IPS-15b (cell line): Measurements from ENCODE around the gene GRIK4.

Experiments
- H3K27me3 ChIP-seq: one replicate; pipeline ENCODE4 v1.6.1; 2013; ENCODE audit warnings: low read length; ENCODE audit not compliant: control insufficient read depth, insufficient read depth
- H3K36me3 ChIP-seq: one replicate; pipeline ENCODE4 v1.6.1; 2013; ENCODE audit warnings: low read length; ENCODE audit not compliant: control insufficient read depth, insufficient read depth
- H3K4me1 ChIP-seq: one replicate; pipeline ENCODE4 v1.6.1; 2013; ENCODE audit warnings: mild to moderate bottlenecking, low read length; ENCODE audit not compliant: control insufficient read depth, insufficient read depth
- H3K4me3 ChIP-seq: one replicate; pipeline ENCODE4 v1.5.1; 2013; ENCODE audit warnings: low read depth, low read length
- H3K9ac ChIP-seq: one replicate; pipeline ENCODE4 v1.6.1; 2013; ENCODE audit warnings: low read depth, mild to moderate bottlenecking, low read length
- H3K9me3 ChIP-seq: one replicate; pipeline ENCODE4 v1.6.1; 2013; ENCODE audit warnings: mild to moderate bottlenecking, low read length; ENCODE audit not compliant: control insufficient read depth, insufficient read depth

The GRIK4 gene

DNA sequence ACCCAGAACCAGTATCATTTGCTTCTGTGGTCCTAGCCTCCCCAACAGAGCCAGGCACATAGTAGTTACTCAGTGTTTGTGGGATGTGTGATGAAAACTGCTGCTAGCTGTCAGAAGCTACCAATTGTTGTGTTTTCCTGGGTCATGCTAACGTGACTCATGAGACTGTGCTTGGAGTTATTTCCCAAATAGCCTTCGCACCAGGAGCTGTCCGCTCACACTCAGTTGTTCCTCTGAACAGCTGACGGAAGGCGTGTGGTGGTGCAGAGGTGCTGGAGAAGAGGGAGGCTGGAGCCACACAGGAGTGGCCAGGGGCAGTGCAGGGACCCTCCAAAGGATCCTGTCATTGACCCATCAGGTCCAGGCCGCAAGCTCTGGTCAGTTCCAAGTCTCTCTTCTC is 458.4 kb downstream of the GRIK4 start:
- Histone ChIP-seq H3K4me3 (no peak overlapping the region), H3K4me1 (no peaks in the 10 kb centered on the region), H3K9me3 (no peaks in the 10 kb centered on the region), H3K27me3 (no peaks in the 10 kb centered on the region), H3K36me3 (no peaks in the 10 kb centered on the region), H3K9ac (no peak overlapping the region)

DNA sequence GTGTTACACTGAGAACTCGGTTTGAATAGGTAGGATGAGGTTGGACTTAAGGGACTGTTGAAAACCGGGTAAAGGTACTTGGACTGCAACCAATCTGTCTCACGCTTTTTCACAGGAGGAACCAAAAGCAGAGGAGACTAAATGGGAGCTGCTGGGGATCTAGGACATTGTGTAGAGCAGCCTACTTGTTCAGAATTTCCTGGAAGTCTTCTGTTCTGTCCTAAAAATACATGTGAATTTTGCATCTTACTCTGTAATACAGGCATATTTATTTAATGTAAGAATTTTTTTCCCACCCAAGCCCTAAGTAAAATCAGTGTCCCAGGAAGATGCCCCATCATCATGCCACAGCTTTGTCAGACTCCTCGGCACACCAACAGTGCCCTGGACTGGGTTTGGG is 460.3 kb downstream of the GRIK4 start:
- Histone ChIP-seq H3K9ac (no peak overlapping the region), H3K4me1 (no peaks in the 10 kb centered on the region), H3K36me3 (no peaks in the 10 kb centered on the region), H3K27me3 (no peaks in the 10 kb centered on the region), H3K4me3 (no peak overlapping the region), H3K9me3 (no peaks in the 10 kb centered on the region)

DNA sequence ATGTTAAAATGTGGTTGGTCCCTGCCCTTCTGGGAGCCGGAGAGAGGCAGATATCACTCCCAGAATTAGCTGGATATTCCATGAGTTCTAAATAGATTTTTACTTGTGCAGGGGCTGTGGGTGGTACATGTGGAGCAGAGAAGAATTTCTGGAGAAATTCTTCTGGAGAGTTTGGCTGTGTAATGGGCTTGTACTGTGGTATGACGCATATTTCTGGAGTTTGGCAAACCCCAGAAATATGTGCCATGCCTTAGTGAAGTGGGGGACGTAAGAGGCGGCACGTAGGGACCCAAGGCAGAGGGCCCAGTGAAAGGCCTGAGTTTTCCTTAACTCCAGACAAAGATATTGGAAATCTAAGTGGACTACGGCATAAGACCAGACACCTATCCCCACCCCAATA is 461.1 kb downstream of the GRIK4 start:
- H3K27me3 ChIP-seq, result no peaks in the 10 kb centered on the region

DNA sequence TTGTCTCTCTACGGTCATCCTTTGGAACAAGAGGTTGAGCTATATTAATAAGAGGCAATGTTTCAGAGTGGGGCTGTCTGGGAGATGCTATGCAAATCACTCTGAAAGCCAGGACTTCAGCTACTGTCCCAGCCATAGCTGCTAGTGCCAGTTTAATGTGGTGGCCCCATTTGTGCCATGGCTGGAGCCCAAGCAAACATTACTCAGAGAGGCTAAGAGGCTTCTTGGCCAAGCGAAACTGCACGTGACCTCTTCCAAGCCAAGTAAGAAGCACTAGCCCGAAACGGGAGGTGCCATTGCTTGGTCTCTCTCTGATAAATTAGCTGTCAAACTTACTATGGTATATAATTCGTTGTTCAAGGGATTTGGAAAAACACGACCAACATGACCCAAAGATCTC is 462.0 kb downstream of the GRIK4 start:
- H3K4me1 ChIP-seq, result no peaks in the 10 kb centered on the region
- no peaks in the 10 kb centered on the region for H3K27me3 ChIP-seq
- H3K9ac ChIP-seq, result no peak overlapping the region
- H3K36me3 ChIP-seq, result no peaks in the 10 kb centered on the region
- no peaks in the 10 kb centered on the region for H3K9me3 ChIP-seq
- H3K4me3 ChIP-seq, result no peak overlapping the region

More for the DNA sequence above, 461.1 kb downstream of the GRIK4 start:
- no peak overlapping the region for H3K9ac ChIP-seq
- H3K4me1 ChIP-seq, result no peaks in the 10 kb centered on the region
- H3K9me3 ChIP-seq, result no peaks in the 10 kb centered on the region
- no peak overlapping the region for H3K4me3 ChIP-seq
- no peaks in the 10 kb centered on the region for H3K36me3 ChIP-seq

DNA sequence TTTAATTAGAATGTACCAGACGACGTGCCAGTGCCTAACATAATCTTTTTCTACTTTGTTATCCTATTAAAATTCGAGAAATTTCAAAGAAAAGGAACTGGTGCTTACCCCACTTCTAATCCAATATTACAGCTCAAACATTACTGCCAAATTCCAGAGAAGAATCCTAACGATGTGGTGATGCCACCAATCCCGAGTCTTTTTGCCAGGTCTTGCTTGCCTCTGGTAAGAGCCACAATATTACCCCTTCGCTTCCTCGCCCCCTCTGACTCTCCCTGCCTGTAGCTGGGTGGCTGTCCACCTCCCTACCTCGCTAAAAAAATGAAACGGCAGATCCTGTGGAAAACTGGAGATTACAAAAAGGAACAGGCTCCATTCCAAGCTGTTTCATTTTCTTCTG is 462.9 kb downstream of the GRIK4 start:
- H3K4me3 ChIP-seq, result no peak overlapping the region
- no peaks in the 10 kb centered on the region for H3K27me3 ChIP-seq
- no peaks in the 10 kb centered on the region for H3K36me3 ChIP-seq

DNA sequence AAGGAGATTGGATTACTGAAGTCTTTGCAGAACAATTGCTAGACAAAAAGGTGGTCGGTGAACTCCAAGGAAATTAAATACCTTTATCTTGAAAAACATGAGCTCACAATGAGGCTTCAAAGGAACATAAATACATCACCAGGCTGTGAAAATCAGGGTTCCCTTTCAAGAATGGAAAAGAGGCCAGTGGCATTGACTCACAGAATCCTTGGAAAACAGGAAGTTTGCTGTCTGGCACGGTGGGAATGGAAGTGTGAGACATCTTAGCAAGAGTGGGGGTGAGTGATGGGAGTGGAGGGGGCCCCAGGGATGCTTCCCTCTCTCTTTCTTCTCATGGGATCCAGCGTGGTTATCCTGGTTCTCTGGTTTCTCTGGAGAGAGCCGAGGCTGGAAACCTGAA is 463.4 kb downstream of the GRIK4 start:
- Histone ChIP-seq H3K4me1 (no peaks in the 10 kb centered on the region), H3K36me3 (no peaks in the 10 kb centered on the region), H3K9me3 (no peaks in the 10 kb centered on the region), H3K9ac (no peak overlapping the region), H3K27me3 (no peaks in the 10 kb centered on the region), H3K4me3 (no peak overlapping the region)

More for the DNA sequence above, 462.9 kb downstream of the GRIK4 start:
- no peaks in the 10 kb centered on the region for H3K9me3 ChIP-seq
- no peaks in the 10 kb centered on the region for H3K4me1 ChIP-seq
- no peak overlapping the region for H3K9ac ChIP-seq

DNA sequence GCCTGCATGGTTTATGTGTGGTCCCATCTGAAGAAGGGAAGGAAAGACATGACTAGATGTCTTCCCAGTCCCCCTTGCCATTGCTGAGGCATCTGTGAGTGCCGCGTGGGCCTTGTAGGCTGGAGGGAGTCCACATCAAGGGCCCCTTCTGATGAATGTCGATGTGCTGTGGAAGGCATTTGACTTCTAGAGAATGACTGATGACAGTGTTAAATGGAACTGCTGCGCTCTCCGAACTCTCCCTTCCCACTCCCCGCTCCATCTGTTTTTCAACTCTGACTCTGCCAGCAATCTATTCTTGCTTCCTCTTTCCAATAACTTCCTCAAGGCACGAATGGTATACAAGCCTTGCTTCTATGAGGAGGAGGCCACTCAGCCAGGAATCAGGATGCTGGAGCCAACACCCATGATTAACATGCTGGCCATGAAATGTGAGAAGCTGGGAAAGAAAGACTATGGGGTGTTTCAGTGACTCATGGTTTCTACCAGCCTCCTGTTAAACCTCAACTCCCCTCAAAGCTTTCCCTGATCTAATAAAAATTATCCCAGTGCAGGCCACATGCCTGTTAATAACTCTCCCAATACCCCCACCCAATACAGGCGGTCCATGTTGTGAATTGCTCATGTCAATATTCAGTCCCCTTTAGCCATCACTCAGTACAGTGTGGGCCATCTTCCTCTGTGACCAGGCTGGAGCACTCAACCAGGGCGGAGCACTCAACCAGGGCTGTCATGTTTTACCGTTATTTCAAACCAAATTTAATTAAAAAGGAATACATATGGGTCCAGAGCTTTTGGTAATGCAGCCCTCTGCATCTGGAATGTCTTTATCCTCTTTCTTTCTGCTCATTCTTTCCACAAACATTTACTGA is 466.0 kb downstream of the GRIK4 start:
- H3K4me1 ChIP-seq, result no peaks in the 10 kb centered on the region
- H3K36me3 ChIP-seq, result no peaks in the 10 kb centered on the region
- H3K9ac ChIP-seq, result no peak overlapping the region
- no peaks in the 10 kb centered on the region for H3K27me3 ChIP-seq
- H3K9me3 ChIP-seq, result no peaks in the 10 kb centered on the region
- H3K4me3 ChIP-seq, result no peak overlapping the region

DNA sequence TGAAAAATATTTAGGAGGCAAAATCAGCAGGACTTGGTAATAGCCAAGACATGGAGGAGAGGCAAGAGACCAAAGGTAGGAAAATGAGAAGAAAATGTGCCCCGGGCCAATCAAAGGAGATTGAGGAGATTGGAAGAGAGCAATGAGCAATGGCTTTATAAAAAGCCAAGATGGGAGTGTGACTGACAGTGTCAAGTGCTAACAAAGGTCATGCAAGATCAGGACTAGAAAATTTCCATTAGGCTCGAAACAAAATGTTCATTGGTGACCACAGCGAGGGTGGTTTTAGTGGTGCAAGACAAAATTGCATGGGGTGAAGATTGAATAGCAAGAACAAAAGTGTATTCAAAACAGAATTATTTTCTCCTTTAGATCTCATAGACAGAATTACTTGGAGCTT is 467.2 kb downstream of the GRIK4 start:
- Histone ChIP-seq H3K9ac (no peak overlapping the region), H3K36me3 (no peaks in the 10 kb centered on the region), H3K4me1 (no peaks in the 10 kb centered on the region), H3K9me3 (no peaks in the 10 kb centered on the region), H3K27me3 (peaks cover 2% of the 10 kb centered on the region), H3K4me3 (no peak overlapping the region)

DNA sequence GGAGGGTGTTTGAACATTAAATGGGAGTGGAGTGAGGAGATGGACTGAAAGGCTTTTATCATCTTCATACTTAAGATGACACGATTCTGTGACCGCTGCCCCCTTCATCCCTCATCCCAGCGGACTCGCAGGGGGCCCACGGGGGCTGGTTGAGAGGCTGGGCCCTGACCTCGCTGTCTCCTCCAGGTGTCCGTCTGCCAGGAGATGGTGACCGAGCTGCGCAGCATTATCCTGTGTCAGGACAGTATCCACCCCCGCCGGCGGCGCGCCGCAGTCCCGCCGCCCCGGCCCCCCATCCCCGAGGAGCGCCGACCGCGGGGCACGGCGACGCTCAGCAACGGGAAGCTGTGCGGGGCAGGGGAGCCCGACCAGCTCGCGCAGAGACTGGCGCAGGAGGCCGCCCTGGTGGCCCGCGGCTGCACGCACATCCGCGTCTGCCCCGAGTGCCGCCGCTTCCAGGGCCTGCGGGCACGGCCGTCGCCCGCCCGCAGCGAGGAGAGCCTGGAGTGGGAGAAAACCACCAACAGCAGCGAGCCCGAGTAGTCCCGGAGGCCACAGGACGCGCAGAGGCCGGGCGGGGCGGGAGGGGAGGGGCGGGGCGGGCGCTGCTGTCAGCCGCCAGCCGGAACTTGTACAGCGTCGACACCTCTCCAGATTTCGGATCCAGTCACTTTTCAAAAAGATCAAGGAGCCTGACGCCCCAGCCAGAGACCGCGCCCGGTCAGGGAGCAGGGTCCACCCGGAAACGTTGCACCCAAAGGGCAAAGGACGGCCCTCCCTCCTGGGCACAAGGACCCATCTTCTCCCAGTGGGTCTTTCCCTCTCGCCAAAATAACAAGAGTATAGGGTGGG is 474.4 kb downstream of the GRIK4 start:
- Histone ChIP-seq H3K4me3 (peak overlapping the region; percentile 61), H3K36me3 (no peaks in the 10 kb centered on the region), H3K9me3 (no peaks in the 10 kb centered on the region), H3K27me3 (peaks cover 9% of the 10 kb centered on the region), H3K4me1 (peaks cover 24% of the 10 kb centered on the region), H3K9ac (no peak overlapping the region)

DNA sequence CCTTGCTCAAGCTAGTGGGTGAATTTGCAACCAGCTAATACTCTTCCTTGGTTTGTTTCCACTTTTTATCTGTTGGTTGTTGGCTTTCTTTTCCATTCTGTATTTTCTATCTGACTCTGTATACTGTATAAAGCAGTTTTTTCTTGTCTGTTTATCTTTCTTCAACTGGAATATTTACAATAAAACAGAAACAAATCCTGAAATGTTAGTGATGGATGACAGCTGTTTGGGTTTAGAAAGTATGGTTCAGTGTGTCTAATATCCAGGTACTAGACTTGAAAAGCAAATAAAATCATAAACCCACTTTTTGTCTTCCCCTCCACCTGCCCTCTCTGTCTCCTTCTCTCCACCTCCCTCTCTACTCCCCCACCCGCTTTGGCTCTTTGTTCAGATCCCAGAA is 477.1 kb downstream of the GRIK4 start:
- H3K9ac ChIP-seq, result no peak overlapping the region

DNA sequence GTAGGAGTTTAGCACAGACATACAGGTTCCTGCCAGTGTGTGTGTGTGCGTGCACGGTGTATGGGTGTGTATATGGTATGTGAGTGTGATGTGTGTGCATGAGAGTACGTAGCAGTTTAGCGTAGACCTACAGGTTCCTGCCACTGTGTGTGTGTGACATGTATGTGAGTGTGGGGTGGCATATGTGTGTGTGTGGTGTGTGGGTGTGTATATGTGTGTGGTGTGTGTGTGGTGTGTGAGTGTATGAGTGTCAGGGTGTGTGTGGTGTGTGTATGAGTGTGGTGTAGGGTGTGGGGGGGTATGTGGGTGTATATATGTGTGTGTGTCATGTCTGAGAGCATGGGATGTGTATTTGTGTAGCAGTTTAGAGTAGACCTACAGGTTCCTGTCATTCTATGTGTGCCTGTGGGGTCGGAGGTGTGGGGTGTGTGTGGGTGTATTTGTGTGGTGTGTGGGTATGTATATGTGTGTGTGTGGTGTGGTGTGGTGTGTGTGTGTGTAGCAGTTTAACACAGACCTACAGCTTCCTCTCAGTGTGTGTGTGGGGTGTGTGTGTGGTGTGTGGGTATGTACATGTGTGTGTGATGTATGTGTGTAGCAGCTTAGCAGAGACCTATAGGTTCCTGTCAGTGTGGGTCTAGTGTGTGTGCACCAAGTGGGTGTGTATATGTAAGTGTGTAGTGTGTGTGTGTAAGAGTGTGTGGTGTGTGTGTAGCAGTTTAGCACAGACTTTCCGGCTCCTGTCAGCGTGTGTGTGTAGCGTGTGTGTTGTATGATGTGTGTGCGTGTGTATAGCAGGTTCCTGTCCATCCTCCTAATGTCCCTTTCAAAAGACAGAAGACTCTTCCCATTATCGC is 480.5 kb downstream of the GRIK4 start:
- Histone ChIP-seq H3K9me3 (no peaks in the 10 kb centered on the region), H3K27me3 (no peaks in the 10 kb centered on the region), H3K36me3 (no peaks in the 10 kb centered on the region), H3K4me1 (peaks cover 19% of the 10 kb centered on the region), H3K9ac (no peak overlapping the region), H3K4me3 (no peak overlapping the region)

More for the DNA sequence above, 477.1 kb downstream of the GRIK4 start:
- no peaks in the 10 kb centered on the region for H3K36me3 ChIP-seq
- H3K4me3 ChIP-seq, result no peak overlapping the region
- peaks cover 7% of the 10 kb centered on the region for H3K27me3 ChIP-seq
- no peaks in the 10 kb centered on the region for H3K9me3 ChIP-seq
- H3K4me1 ChIP-seq, result peaks cover 25% of the 10 kb centered on the region
